ENCODE results near the gene LMX1A. TPM values are rescaled to one million over a fixed set of nuclear protein-coding genes. Genes with fewer than 3 reads are reported as not detected.

The LMX1A gene
- not detected for total RNA-seq

- no peak for ATAC-seq
- ChIA-PET CTCF (interaction anchor here (1.6 to 5.5 kb wide), 2 partner anchors 13 to 245 kb away, joined by 3 to 35 read pairs; no protein-coding TSS in a partner anchor), POLR2A (no interaction called here)
- no peaks in the 10 kb centered on the region for H3K36me3 Mint-ChIP-seq (ENCODE audit: low read depth)
- H3K27me3 Mint-ChIP-seq = peaks cover 74% of the 10 kb centered on the region
- H3K27ac Mint-ChIP-seq = no peak within 1 kb of the TSS
- no peak for TF ChIP-seq CTCF (IDR thresholded peaks at IDR 0.05)
- no peak for DNase-seq
- H3K4me3 Mint-ChIP-seq = no peak within 1 kb of the TSS
- peaks cover 5% of the 10 kb centered on the region for H3K4me1 Mint-ChIP-seq (ENCODE audit: low read depth)
- intact Hi-C loops (cut with micrococcal nuclease) = loop anchor here (10.0 kb wide), 2 partner anchors 121 to 211 kb away; no protein-coding TSS in a partner anchor
- no peaks in the 10 kb centered on the region for H3K9me3 Mint-ChIP-seq
These were observed at the start of gene LMX1A for GRCh38 chr1:165355977-165356811. Gene LMX1A, minus strand, starts transcription at chr1:165356715. Its CDS starts 1,156 bp downstream, at chr1:165355559.

- Mint-ChIP-seq H3K27me3 (peaks cover 33% of the 10 kb centered on the region), H3K9me3 (no peaks in the 10 kb centered on the region), H3K27ac (no peak overlapping the region), H3K4me1 (ENCODE audit: low read depth) (no peaks in the 10 kb centered on the region), H3K4me3 (no peak overlapping the region), H3K36me3 (ENCODE audit: low read depth) (no peaks in the 10 kb centered on the region)
- DNase-seq (peak; percentile 50), ATAC-seq (peak; percentile 75)
- intact Hi-C loops (cut with micrococcal nuclease) = loop anchor here (1.0 kb wide), 1 partner anchor 188 kb away; no protein-coding TSS in a partner anchor
- ChIA-PET POLR2A (interaction anchor here (1.2 kb wide), 1 partner anchor 180 kb away, joined by 3 read pairs; no protein-coding TSS in a partner anchor), CTCF (interaction anchor here (0.6 to 3.8 kb wide), 12 partner anchors 9 to 196 kb away, joined by 3 to 31 read pairs (median 5); no protein-coding TSS in a partner anchor)
- peak; percentile 62 for TF ChIP-seq CTCF (IDR thresholded peaks at IDR 0.05)
These were observed 47.4 kb upstream of the LMX1A start for GRCh38 chr1:165403835-165404482.

- POLR2A ChIA-PET = no interaction called here
- no peak for TF ChIP-seq CTCF (IDR thresholded peaks at IDR 0.05)
- H3K27ac Mint-ChIP-seq = no peak overlapping the region
- CTCF ChIA-PET = interaction anchor here (0.6 to 3.8 kb wide), 7 partner anchors 9 to 194 kb away, joined by 3 to 31 read pairs (median 9); no protein-coding TSS in a partner anchor
- H3K36me3 Mint-ChIP-seq (ENCODE audit: low read depth) = no peaks in the 10 kb centered on the region
- H3K4me1 Mint-ChIP-seq (ENCODE audit: low read depth) = no peaks in the 10 kb centered on the region
- intact Hi-C loops (cut with micrococcal nuclease) = no loop called here
- no peak overlapping the region for H3K4me3 Mint-ChIP-seq
- DNase-seq (no peak), ATAC-seq (no peak)
- no peaks in the 10 kb centered on the region for H3K9me3 Mint-ChIP-seq
- peaks cover 37% of the 10 kb centered on the region for H3K27me3 Mint-ChIP-seq
These were observed 46.1 kb upstream of the LMX1A start for GRCh38 chr1:165402517-165403111.

- DNase-seq = peak; percentile 31
- TF ChIP-seq CTCF (IDR thresholded peaks at IDR 0.05) = no peak
- Mint-ChIP-seq H3K27me3 (peaks cover 52% of the 10 kb centered on the region), H3K36me3 (ENCODE audit: low read depth) (peaks cover 2% of the 10 kb centered on the region), H3K4me3 (no peak overlapping the region), H3K27ac (no peak overlapping the region), H3K4me1 (ENCODE audit: low read depth) (peaks cover 6% of the 10 kb centered on the region), H3K9me3 (no peaks in the 10 kb centered on the region)
- intact Hi-C loops (cut with micrococcal nuclease) = loop anchor here (10.0 kb wide), 1 partner anchor 517 kb away; no protein-coding TSS in a partner anchor
- ChIA-PET CTCF (interaction anchor here (0.7 to 2.5 kb wide), 5 partner anchors 11 to 194 kb away, joined by 3 to 15 read pairs (median 5); no protein-coding TSS in a partner anchor), POLR2A (no interaction called here)
- peak; percentile 74 for ATAC-seq
These were observed 41.4 kb upstream of the LMX1A start for GRCh38 chr1:165397944-165398343.

Data from activated CD8-positive, alpha-beta T cell treated with anti-CD3 and anti-CD28 coated beads for 36 hours (primary cell).